ENCODE measurements around the gene CARD6.
A peak's percentile ranks its signal among the peaks of the same experiment; 100 is the strongest.
"Not testable (repeated sequence)": the region's sequence is repeated elsewhere in the genome, so short reads cannot be mapped to it uniquely, and the experiment has no call there.

Gene CARD6

GRCh38 chr5:40841068-40841805 lies at the start of gene CARD6:
Gene CARD6, plus strand, starts transcription at chr5:40841367. Its CDS starts 16 bp downstream, at chr5:40841383.
- peak; percentile 56 for DNase-seq

DNA sequence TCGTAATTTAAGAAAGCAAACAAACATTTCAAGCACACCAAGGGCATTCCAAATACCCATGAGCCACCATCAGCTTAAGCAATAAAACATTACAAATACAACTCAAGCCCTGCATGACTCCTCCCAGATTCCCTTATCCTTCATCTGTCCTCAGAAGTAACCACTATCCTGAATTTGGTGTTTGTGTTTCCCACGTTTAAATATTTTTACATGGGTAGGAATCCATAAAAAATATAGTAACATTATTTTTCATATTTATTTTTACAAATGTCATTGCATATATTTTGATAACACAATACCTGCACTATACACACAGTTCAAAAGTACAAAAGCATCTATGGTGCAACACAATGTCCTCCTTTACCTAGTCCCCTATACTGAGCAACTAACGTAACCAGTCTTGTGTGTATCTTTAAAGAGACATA lies 49.4 kb upstream of the CARD6 start:
- no peak for DNase-seq

- DNase-seq, result not testable (repeated sequence)
Observed at GRCh38 chr5:40792691-40793090, 48.5 kb upstream of the CARD6 start.

DNA sequence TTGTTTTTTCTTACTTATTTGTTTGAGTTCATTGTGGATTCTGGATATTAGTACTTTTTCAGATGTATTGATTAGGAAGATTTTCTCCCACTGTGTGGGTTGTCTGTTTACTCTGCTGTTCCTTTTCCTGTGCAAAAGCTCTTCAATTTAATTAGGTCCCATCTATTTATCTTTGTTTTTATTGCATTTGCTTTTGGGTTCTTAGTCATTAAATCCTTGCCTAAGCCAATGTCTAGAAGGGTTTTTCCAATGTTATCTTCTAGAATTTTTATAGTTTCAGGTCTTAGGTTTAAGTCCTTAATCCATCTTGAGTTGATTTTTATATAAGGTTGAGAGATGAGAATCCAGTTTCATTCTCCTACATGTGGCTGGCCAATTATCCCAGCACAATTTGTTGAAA lies 46.8 kb upstream of the CARD6 start:
- DNase-seq, result not testable (repeated sequence)

DNA sequence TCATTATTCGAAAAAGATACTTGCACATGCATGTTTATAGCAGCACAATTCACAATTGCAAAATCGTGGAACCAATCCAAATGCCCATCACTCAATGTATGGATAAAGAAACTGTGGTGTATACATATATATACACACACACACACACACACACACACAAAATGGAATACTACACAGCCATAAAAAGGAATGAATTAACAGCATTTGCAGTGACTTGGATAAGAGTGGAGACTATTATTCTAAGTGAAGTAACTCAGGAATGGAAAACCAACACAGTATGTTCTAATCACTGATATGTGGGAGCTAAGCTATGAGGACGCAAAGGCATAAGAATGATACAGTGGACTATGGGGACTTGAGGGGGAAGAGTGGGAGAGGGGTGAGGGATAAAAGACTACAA lies 46.3 kb upstream of the CARD6 start:
- not testable (repeated sequence) for DNase-seq

DNA sequence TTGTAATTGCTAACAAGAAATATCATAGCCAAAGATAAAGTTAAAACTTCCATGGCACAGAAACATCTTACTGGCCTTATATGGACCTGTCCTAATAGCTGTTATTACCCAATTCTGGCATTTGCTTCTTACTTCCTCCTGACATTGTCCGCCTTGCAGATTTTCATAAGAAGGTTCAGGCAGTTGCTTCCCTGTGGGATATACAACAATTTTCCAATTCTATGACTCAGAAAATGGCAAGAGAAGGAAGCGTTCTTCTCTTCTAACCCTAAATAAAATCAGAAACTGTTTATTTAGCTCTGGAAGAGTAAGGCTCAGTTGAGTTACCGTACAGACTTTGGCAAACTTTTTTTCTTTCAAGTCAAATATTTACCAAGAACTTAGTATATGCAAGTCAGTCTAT lies 44.7 kb upstream of the CARD6 start:
- peak; percentile 14 for DNase-seq

DNA sequence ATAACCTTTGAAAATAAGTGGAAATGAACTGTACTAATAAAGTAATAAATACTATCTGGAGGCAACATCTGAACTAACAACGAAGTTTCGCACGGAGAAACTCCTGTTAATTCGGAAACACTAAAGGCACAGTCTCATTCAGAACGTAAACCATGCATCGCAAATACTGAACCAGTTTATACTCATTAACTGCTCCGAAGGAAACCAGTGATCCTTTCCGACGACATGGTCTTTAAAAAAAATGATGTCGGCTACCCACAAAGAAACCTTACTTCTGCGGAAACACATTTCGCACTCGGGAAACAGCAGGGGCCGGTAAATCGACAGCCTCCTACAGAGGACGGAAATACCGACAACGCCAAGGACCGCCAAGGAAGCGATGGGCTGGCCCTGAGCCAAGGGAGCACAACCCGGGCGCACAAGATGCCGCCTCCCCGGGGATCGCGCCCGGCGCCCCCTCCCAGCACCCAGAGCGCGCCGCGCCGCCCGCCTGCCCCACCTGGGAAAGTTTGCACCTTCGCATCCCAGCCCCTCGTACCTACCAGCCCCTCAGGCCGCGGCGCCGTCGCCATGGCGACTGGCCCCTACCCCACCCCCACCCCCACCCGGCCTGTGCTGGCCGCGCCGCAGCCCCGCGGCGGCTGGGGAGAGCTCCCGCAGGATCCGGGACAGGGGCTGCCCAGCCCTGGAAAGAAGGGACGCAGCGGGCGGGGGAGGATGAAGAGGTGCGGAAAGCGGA lies 43.7 kb upstream of the CARD6 start:
- DNase-seq, result peak; percentile 90

- peak; percentile 94 for DNase-seq
Observed at GRCh38 chr5:40798012-40798800, 43.0 kb upstream of the CARD6 start, which contains the start of gene PRKAA1. Gene PRKAA1, minus strand, starts transcription at chr5:40798374. Its CDS starts 185 bp downstream, at chr5:40798189.

GRCh38 chr5:40798801-40799210 lies 42.4 kb upstream of the CARD6 start:
- DNase-seq, result no peak

- DNase-seq, result no peak
Observed at GRCh38 chr5:40799258-40799657, 41.9 kb upstream of the CARD6 start.

DNA sequence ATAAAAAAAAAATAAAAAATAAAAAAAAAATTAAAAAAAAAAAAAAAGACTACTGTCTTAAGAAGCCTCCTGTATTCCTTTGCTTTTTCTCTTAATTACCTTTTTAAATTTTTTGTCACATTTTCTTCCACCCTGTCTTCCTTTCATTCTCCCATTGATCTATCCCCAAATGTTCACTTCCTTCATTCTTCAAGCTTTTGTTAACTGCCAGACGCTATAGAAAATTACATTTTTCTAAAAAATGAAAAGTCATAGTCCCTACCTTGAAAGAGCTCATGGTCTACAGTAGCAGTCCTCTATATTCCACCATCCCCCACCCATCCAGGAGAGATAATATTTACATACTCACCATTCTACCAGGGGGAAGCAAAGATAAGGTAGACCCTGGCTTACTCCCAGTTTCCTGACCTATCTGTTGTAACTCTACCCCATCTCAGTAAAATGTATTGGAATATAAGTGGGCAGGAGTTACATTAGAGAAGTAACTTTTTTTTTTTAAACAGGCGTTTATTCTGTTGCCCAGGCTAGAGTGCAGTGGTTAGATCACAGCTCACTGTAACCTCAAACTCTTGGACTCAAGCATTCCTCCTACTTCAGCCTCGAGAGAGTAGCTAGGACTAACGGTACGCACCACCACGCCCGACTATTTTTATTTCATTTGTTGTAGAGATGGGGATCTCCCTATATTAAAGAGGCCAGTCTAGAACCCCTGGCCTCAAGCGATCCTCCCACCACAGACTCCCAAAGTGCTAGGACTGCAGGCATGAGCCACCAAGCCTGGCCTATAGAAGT lies 39.2 kb upstream of the CARD6 start:
- no peak for DNase-seq

- DNase-seq, result no peak
Observed at GRCh38 chr5:40812125-40812524, 29.0 kb upstream of the CARD6 start.

GRCh38 chr5:40813698-40814281 lies 27.4 kb upstream of the CARD6 start:
- DNase-seq, result no peak

- DNase-seq, result no peak
Observed at GRCh38 chr5:40823459-40823858, 17.7 kb upstream of the CARD6 start.

DNA sequence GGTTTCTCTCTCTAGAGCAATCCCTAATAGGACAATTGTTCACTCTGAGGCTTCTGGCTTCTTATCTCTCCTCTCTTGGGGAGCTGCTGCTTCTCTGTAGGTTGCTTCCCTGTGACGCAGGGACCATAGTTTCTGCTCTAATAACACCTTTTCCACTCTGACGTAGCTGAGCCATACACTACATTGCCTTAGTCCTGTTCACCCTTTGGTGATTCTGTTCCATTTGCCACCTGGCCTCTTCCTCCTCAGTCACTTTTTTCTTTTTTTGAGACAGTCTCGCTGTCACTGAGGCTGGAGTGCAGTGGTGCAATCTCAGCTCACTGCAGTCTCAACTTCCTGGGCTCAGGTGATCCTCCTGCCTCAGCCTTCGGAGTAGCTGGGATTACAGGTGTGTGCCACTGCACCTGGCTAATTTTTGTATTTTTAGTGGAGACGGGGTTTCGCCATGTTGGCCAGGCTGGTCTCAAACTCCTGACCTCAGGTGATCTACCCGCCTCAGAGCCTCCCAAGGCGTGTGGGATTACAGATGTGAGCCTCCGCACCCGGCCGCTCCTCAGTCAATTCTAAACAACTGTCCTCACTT lies 15.6 kb upstream of the CARD6 start:
- DNase-seq, result not testable (repeated sequence)

DNA sequence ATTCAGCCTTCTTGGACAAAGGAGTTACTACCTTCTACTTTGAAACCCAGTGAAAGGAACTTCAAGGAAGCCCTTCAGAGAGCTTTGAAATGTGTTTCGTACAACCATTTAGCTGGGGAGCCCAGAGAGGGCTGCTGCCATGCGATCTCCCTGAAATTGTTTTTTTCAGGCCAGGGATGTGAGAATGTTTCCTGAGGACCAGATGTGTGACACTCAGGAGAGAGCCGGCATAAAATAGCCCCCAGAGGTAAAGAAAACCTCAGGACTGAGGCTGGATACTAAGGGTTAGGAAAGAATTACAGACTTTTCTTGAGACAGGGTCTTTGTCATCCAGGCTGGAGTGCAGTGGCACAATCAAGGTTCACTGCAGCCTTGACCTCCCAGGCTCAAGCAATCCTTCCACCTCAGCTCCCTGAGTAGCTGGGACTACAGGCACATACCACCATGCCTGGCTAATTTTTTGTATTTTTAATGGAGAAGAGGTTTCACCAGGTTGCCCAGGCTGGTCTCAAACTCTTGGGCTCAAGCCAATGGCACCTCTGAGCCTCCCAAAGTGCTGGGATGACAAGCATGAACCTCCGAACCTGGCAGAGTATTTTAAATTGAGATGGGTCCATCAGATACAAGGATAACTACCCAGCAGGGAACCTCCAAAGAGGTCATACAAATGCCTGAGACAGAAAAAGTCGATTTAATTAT lies 14.5 kb upstream of the CARD6 start:
- no peak for DNase-seq

DNA sequence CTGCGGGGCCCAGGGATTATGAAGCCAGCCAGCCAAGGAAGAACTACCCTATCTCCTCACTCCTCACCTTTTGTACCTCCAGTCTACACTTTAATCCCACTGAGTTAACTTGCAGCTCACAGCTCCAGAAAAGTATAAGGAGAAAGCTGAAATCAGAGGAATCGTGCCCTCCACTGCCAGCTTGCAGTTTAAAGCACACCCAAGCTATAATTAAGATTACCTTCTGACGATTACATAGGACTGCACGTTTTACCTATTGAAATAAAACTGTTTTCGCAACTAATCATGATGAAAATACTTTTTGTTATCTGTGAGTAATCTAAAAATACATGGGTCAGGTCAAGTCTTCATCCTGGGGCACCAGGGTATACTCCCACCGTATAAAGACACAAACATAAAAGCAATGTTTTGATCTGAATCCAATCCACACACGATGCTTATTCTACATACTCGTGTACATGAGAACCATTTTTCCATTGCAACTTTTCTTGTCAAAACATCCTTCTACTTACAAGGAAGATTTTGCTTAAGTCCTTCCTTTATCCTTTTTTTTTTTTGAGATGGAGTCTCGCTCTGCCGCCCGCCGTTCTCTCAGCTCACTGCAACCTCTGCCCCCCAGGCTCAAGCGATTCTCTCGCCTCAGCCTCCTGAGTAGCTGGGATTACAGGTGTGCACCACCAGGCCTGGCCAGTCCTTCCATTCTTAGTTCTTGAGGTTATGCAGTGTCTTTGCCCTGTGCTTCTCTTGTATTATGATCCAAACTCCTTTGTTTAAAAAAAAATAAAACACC lies 13.8 kb upstream of the CARD6 start:
- no peak for DNase-seq

- DNase-seq, result no peak
Observed at GRCh38 chr5:40828021-40828631, 13.0 kb upstream of the CARD6 start.
